ENCODE measurements around the gene NUP210.

Gene NUP210

DNA sequence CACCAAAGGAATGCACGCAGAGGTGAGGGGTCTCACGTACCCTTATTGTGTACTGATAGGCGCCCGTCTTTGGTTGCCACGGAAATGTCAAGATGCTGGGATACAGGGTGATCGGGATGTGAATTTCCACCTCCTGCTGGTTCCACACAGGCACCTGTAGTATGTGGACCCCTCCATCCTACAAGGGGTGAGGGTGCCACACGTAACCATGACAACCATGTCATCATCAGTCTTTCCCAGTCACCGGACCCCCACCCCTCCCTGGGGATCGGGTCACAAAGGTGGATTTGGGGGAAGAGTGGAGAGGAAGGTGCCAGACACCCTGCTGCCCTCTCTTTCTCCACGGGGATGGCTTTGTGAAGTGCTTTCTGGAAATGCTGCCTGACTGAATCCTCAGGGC is 44.7 kb downstream of the NUP210 start:
- DNase-seq (ENCODE audit: low read depth in 2 of 2): no peak
- TF ChIP-seq, protein P1, sequence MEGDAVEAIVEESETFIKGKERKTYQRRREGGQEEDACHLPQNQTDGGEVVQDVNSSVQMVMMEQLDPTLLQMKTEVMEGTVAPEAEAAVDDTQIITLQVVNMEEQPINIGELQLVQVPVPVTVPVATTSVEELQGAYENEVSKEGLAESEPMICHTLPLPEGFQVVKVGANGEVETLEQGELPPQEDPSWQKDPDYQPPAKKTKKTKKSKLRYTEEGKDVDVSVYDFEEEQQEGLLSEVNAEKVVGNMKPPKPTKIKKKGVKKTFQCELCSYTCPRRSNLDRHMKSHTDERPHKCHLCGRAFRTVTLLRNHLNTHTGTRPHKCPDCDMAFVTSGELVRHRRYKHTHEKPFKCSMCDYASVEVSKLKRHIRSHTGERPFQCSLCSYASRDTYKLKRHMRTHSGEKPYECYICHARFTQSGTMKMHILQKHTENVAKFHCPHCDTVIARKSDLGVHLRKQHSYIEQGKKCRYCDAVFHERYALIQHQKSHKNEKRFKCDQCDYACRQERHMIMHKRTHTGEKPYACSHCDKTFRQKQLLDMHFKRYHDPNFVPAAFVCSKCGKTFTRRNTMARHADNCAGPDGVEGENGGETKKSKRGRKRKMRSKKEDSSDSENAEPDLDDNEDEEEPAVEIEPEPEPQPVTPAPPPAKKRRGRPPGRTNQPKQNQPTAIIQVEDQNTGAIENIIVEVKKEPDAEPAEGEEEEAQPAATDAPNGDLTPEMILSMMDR (IDR thresholded peaks at IDR 0.05; ENCODE audit: low read depth, low read length): no peak
- H3K4me3 ChIP-seq (replicated peaks in 1 of 2; ENCODE audit: low read depth in 2 of 2, low read length in 2 of 2): no peak overlapping the region

DNA sequence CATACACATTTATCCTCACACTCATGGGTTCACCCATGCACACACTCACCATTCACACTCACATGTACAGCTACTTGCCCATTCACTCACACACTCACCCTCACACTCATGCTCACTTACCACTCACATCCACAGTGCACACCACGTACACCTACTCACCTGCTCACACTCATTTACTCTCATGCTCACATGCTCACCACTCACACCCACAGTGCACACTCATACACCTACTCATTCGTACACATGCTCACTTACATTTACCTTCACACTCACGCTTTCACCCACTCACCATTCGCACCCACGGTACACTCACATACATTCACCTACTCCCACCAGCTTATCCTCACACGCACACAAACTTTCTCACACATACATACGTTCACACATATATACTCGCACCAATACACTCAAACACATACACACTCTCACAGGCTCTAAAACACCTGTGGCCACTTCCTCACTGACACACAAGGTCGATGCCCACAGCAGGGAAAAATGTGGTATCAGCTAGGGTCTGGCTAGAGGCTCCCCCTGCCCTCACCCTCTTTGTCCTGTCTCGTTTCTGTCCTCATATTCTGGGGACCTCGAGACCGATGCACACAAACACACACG is 46.0 kb downstream of the NUP210 start:
- H3K4me3 ChIP-seq (replicated peaks in 1 of 2; ENCODE audit: low read depth in 2 of 2, low read length in 2 of 2): no peak overlapping the region
- DNase-seq (ENCODE audit: low read depth in 2 of 2): no peak
- TF ChIP-seq, protein P1 (IDR thresholded peaks at IDR 0.05; ENCODE audit: low read depth, low read length): no peak

DNA sequence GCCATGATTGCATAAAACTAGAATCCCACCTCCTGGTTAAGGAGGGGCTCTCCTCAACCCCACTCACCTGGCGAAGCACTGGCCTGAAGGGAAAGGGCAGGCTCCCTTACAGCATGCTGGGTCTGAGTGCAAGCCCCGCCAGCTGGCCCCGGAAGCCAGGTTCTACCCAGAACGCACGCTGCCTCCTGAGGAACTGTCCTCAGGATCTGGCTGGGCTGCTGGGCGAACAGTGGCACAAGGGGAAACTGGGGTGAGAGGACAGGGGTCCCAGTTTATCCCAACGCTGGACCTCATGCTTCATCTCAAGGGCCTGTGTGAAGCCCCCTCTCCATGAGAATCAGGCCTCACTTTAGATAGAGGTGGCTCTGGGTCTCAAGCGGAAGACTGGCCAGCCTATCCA is 47.5 kb downstream of the NUP210 start:
- TF ChIP-seq, protein P1 (IDR thresholded peaks at IDR 0.05; ENCODE audit: low read depth, low read length): no peak
- no peak overlapping the region for H3K4me3 ChIP-seq (replicated peaks in 1 of 2; ENCODE audit: low read depth in 2 of 2, low read length in 2 of 2)
- no peak for DNase-seq (ENCODE audit: low read depth in 2 of 2)

GRCh38 chr3:13372126-13372525 is 48.0 kb downstream of the NUP210 start:
- TF ChIP-seq, protein P1 (IDR thresholded peaks at IDR 0.05; ENCODE audit: low read depth, low read length): no peak

GRCh38 chr3:13371100-13372075 is 48.7 kb downstream of the NUP210 start:
- TF ChIP-seq, protein P1 (IDR thresholded peaks at IDR 0.05; ENCODE audit: low read depth, low read length): no peak
- H3K4me3 ChIP-seq (replicated peaks in 1 of 2; ENCODE audit: low read depth in 2 of 2, low read length in 2 of 2): no peak overlapping the region
- no peak for DNase-seq (ENCODE audit: low read depth in 2 of 2)

More at GRCh38 chr3:13372126-13372525, 48.0 kb downstream of the NUP210 start:
- no peak overlapping the region for H3K4me3 ChIP-seq (replicated peaks in 1 of 2; ENCODE audit: low read depth in 2 of 2, low read length in 2 of 2)
- DNase-seq (ENCODE audit: low read depth in 2 of 2): no peak

- TF ChIP-seq, protein P1 (IDR thresholded peaks at IDR 0.05; ENCODE audit: low read depth, low read length): no peak
These were observed 49.5 kb downstream of the NUP210 start for GRCh38 chr3:13370609-13371008.

More at GRCh38 chr3:13370609-13371008, 49.5 kb downstream of the NUP210 start:
- no peak overlapping the region for H3K4me3 ChIP-seq (replicated peaks in 1 of 2; ENCODE audit: low read depth in 2 of 2, low read length in 2 of 2)
- DNase-seq (ENCODE audit: low read depth in 2 of 2): no peak

Data from cardiac fibroblast (primary cell).